ENCODE measurements around the gene HIPK3.

HIPK3 gene

GRCh38 chr11:33390944-33391892 lies 134.0 kb downstream of the HIPK3 start:
- no peak for TF ChIP-seq CTCF (IDR thresholded peaks at IDR 0.05; ENCODE audit: low read depth, low read length, missing control alignments)
- no peak for DNase-seq (ENCODE audit: low read depth)
- H3K4me3 ChIP-seq (ENCODE audit: low read depth, low read length) = no peak overlapping the region
- in situ Hi-C loops (cut with HindIII; ENCODE audit: low sequenced_read_pairs) = no loop called here

DNA sequence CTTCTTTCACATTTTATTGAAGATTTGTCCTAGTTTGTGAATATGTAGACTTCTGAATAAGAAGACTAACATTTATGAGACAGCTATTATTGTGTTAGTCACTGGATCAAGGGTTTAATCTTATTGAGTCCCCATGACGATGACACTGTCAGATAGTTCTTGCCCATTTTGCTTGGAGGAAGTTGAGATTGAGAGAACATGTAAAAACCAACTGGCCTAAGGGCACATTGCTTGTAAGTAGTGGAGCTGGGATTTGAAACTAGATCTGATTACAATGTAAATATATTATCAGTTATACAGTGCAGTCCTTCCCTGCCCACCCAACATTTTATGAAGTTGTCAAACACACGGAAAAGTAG lies 134.7 kb downstream of the HIPK3 start:
- TF ChIP-seq CTCF (IDR thresholded peaks at IDR 0.05; ENCODE audit: low read depth, low read length, missing control alignments) = no peak
- in situ Hi-C loops (cut with HindIII; ENCODE audit: low sequenced_read_pairs) = no loop called here
- DNase-seq (ENCODE audit: low read depth) = no peak
- H3K4me3 ChIP-seq (ENCODE audit: low read depth, low read length) = no peak overlapping the region

GRCh38 chr11:33394431-33395109 lies 137.4 kb downstream of the HIPK3 start:
- H3K4me3 ChIP-seq (ENCODE audit: low read depth, low read length) = no peak overlapping the region
- no peak for TF ChIP-seq CTCF (IDR thresholded peaks at IDR 0.05; ENCODE audit: low read depth, low read length, missing control alignments)
- in situ Hi-C loops (cut with HindIII; ENCODE audit: low sequenced_read_pairs) = no loop called here
- no peak for DNase-seq (ENCODE audit: low read depth)

DNA sequence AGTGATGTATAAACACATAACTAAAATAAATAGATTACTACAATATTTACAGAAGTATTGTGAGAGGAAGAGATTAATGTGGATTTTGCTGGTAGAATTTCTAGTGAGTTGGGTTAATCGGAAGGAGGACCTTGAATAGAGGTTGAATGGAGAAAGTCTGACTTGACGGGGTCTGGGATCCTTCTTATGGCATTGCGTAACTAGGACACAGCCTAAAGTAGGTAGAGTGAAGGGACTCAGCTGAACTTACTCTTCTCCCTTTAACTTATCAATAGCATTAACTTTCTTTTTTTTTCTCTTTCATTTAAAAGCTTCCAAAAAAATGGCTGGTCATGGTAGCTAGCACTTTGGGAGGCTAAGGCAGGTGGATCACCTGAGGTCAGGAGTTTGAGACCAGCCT lies 139.2 kb downstream of the HIPK3 start:
- DNase-seq (ENCODE audit: low read depth) = no peak
- H3K4me3 ChIP-seq (ENCODE audit: low read depth, low read length) = no peak overlapping the region
- TF ChIP-seq CTCF (IDR thresholded peaks at IDR 0.05; ENCODE audit: low read depth, low read length, missing control alignments) = no peak
- in situ Hi-C loops (cut with HindIII; ENCODE audit: low sequenced_read_pairs) = no loop called here

- H3K4me3 ChIP-seq (ENCODE audit: low read depth, low read length) = no peak overlapping the region
- DNase-seq (ENCODE audit: low read depth) = no peak
- in situ Hi-C loops (cut with HindIII; ENCODE audit: low sequenced_read_pairs) = no loop called here
- TF ChIP-seq CTCF (IDR thresholded peaks at IDR 0.05; ENCODE audit: low read depth, low read length, missing control alignments) = no peak
Measured at GRCh38 chr11:33399421-33399820, 142.2 kb downstream of the HIPK3 start.

- no peak overlapping the region for H3K4me3 ChIP-seq (ENCODE audit: low read depth, low read length)
- in situ Hi-C loops (cut with HindIII; ENCODE audit: low sequenced_read_pairs) = no loop called here
- no peak for TF ChIP-seq CTCF (IDR thresholded peaks at IDR 0.05; ENCODE audit: low read depth, low read length, missing control alignments)
- DNase-seq (ENCODE audit: low read depth) = no peak
Measured at GRCh38 chr11:33402066-33402465, 144.9 kb downstream of the HIPK3 start.
